Measurements from ENCODE around the gene NGRN.
"Not testable (repeated sequence)": the region's sequence is repeated elsewhere in the genome, so short reads cannot be mapped to it uniquely, and the experiment has no call there.

The NGRN gene

DNA sequence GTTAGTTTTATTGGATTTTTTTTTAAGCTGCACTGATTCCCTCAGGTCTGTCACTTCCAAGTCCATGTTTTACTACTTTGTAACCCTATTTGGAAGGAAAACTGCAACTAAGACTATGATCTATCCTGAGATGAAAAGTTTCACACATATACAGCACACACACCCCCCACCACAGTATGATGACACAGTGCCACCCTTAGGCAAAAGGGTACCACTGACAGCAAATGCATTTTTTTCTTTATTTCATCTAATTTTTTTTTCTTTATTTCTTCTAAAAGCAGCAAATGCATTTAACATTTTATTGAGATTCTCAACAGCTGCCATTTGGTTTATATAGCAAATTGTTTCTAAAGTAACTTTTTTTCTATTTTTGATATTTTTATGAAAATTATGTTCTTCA, 21.2 kb downstream of the NGRN start:
- peak; percentile 56 to 64 for DNase-seq

GRCh38 chr15:90287101-90287500, 21.6 kb downstream of the NGRN start:
- DNase-seq: no peak

GRCh38 chr15:90287946-90288345, 22.5 kb downstream of the NGRN start:
- no peak for DNase-seq

- DNase-seq: peak; percentile 7 to 24
Observed at GRCh38 chr15:90291679-90292356, 26.3 kb downstream of the NGRN start.

- DNase-seq: peak; percentile 64 to 74
Observed at GRCh38 chr15:90293040-90293810, 27.8 kb downstream of the NGRN start.

DNA sequence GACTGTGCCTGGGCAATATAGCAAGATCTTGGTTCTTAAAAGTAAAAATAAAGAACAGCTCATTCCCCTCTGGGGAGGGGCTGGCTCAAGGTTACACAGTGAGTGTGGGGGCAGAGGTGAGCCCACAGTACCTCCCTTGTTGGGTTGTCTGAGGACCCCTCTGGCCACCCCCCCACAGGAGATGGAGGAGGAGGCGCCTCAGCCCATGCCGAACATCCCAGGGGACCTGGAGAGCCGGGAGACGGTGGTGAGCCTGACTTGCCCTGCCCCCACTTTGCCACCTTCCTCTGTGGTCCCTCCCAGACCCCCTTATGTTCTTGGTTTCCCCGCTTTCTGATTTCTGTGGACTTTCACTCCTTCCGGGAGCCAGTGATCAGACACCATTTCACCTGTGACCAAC, 28.7 kb downstream of the NGRN start:
- no peak for DNase-seq

- DNase-seq: no peak
Observed at GRCh38 chr15:90294601-90295269, 29.3 kb downstream of the NGRN start.

- DNase-seq: no peak
Observed at GRCh38 chr15:90295270-90295648, 29.8 kb downstream of the NGRN start.

GRCh38 chr15:90296316-90296884, 30.9 kb downstream of the NGRN start:
- DNase-seq: not testable (repeated sequence)

DNA sequence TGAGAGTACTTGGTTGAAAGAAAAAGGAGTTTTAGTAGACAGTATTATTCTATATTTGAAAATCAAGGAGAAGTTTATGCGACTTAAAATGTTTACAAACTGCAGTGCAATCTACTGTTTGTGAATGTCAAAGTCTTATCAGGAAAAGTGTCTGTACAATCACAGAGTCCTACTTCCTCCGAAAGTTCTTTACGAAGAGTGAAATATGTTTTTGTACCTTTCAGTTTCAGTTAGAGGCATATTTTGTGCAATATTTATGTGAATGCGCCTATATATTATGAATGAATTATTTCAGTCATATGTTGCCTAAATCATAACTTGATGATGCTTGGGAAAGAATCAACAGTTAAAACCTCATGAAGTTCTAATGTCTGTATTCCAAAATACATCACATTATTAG, 31.5 kb downstream of the NGRN start:
- DNase-seq: no peak

GRCh38 chr15:90300541-90300940, 35.1 kb downstream of the NGRN start:
- no peak for DNase-seq

DNA sequence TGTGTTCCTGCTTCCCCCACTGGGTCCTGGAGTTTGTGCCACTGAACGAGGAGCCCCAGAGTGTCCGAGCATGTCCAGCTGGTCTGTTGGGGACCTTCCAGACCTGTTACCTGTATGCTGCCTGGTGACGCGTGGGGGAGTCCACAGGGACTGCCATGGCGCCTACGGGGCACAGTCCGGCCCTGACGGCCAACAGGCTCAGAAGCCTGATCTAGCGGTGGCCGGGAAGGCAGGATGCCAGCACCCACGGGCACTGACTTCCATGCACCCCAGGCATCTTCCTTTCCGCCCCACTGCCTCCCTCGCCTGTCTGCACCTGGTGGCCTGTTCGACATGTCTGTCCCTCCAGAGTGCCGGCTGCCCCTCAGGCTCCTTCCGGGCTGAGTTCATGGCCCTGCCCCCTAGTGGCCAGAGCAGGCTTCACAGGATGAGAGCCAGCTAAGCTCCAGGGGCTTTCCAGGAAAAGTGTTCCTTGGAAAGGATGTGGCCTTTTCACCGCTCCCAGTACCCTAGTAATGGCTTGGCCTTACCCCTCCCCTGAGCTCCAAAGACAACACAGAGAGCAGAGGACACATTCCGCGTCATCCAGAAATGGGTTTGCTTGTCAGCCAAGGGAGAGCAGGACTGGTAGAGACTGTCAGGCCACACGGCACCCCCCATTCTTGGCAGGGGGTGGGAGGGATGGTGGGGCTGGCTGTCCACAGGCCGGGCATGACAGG, 35.7 kb downstream of the NGRN start:
- peak; percentile 41 to 61 for DNase-seq

- no peak for DNase-seq
Observed at GRCh38 chr15:90301707-90302300, 36.3 kb downstream of the NGRN start.

DNA sequence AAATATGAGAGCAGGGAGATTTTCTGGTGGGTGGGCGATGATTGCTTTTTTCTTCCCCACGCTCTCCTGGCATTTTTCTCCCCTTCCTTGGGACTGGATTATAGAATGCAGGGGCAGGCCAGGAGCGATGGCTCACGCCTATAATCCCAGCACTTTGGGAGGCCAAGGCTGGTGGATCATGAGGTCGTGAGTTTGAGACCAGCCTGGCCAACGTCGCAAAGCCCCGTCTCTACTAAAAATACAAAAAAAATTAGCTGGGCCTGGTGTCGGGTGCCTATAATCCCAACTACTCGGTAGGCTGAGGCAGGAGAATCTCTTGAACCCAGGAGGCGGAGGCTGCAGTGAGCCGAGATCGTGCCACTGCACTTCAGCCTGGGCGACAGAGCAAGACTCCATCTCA, 39.9 kb downstream of the NGRN start:
- DNase-seq: not testable (repeated sequence)

DNA sequence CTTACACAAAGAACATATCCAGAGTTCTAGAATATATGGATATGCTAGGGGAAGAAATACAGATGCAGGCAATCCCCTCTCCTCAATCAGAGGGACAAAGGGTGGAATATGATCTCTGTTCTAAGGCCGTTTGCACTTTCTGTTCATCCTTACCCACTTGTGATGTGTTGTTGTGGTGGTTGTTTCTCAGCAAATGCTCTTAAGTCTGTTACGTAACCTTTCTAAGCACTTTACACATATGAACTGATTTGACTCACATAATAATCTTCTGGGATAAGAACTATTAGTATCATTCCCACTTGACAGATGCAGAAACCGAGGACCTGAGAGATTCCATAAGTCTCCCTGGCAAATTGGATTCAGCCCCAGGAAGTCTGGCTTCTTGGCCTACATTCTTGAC, 40.5 kb downstream of the NGRN start:
- DNase-seq: no peak

DNA sequence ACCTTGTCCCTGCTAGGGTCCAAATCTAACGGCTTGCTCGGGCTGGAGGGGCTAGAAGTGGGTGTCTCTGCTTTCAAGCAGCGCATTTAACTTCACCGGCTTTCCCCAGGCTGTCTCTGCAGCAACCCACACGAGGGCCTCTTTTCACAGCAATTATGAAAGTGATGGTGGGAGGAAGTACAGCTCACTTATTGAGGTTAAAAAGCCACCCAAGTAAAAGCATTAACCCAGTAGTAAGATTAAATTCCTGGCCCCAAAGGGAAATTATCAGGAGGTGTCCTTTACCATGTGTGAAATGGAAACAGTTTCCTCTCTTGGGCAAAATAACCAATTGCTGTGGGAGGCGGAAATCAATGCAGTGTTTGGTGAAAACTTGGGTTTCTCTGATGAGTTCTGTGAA, 41.1 kb downstream of the NGRN start:
- peak; percentile 5 to 30 for DNase-seq

DNA sequence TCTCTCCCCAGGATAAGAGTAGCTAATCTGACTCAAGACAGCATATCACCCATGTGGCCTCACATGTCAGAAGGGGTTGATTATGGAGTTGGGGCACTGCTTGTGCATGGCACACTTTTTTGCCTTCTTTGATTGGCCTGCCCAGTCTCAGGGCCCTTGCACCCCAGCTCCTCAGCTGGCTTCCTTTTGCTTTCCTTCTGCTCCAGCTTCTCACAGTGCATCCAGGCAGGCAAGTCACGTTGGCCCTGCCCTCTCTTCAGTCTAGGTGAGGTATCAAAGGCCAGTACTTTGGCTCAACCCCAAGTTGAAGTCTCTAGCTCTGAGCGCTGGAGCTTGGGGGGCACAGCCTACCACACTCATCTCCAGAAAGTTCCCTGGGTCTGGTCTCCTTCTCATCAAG, 42.2 kb downstream of the NGRN start:
- no peak for DNase-seq

DNA sequence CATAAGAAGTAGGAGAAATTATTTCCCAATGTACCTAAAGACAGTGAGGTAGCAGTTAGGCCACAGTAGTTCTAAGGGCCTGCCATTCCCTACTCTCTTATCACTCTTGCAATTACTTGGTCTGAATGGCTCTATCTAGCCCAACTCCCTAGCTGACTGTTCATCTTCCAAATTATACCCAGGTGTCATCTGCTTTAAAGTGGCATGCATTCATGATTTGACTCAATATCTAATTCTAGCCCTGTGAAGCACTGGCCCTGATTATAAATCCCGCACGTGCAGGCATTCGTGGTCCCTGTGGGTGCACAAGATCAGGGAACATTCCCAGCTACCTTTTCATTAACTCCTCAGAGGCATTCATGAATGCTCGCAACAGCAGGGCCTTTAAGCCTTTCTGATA, 43.5 kb downstream of the NGRN start:
- DNase-seq: no peak

DNA sequence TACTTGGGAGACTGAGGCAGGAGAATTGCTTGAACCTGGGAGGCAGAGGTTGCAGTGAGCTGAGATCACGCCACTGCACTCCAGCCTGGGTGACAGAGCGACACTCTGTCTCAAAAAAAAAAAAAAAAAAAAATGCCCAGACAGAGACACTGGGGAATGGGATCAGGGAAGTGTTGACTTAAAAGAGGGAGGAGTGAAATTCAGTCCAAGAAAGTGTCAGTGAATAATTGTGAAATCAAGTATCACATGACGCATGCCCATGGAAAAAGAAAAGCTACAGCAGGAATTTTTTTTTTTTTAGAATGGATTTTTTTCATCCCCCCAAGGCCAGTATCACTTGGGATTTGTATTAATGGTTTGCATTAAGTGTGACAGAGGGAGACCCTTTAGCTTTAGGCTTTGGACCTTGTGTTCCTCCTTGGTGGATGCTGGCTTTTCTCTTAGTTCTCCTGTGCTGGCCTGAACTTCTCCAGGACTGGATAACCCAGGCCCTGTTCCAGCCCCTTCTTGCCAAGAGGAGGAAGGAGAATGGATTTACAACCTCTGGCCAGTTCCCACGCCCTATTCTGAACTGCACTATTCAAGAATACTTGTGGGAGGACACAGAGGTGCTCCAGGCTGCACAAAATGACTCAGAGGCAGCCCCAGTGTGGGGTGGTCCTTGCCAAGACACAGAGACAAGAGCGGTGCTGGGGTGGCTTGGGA, 50.0 kb downstream of the NGRN start:
- DNase-seq: no peak

GRCh38 chr15:90316139-90316538, 50.7 kb downstream of the NGRN start:
- no peak for DNase-seq

DNA sequence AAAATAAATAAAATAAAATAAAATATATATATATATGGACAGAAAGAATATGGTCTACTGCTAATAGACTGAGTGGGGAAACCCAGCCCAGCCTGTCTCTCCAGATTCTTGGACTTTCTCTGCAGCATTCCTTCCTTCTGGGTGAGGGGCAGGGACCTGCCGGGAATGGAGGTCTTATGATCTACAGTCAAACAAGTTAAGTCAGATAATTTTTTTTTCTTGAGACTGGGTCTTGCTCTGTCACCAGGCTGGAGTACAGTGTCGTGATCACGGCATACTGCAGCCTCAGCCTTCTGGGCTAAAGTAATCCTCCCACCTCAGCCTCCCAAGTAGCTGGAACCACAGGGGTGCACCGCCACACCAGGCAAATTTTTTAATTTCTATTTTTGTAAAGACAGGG, 53.1 kb downstream of the NGRN start:
- DNase-seq: no peak
